DND-41 (cell line): Measurements from ENCODE around the gene THSD7B.

Source experiments
- ATAC-seq: fragments of 200-7000 bp; cut with Tn5 transposase; 3 replicates; pipeline ENCODE4 v1.9.1; 2021; ENCODE audit warnings: low read depth; ENCODE audit not compliant: insufficient read depth
- DNase-seq: peaks from one replicate; pipeline ENCODE4 v3.0.0-alpha.2; 2020
- H2AFZ ChIP-seq: 2 replicates; pipeline ENCODE4 v1.6.0; 2012; ENCODE audit warnings: low read depth, low read length
- H3K27ac ChIP-seq: 2 replicates; pipeline ENCODE4 v1.5.1; 2012; ENCODE audit warnings: low read length, inconsistent platforms
- H3K27me3 ChIP-seq: fragments of 200-600 bp; sonication (generic); 2 replicates; pipeline ENCODE4 v1.6.0; 2012; ENCODE audit warnings: low read length, mild to moderate bottlenecking, inconsistent platforms; ENCODE audit not compliant: insufficient read depth, poor library complexity
- H3K36me3 ChIP-seq: 2 replicates; pipeline ENCODE4 v1.5.1; 2012; ENCODE audit warnings: low read length, inconsistent platforms; ENCODE audit not compliant: insufficient read depth
- H3K4me1 ChIP-seq: 2 replicates; pipeline ENCODE4 v1.5.1; 2012; ENCODE audit warnings: mild to moderate bottlenecking, low read length; ENCODE audit not compliant: insufficient read depth
- H3K4me2 ChIP-seq: 2 replicates; pipeline ENCODE4 v1.6.0; 2012; ENCODE audit warnings: mild to moderate bottlenecking, moderate library complexity, low read length, inconsistent platforms; ENCODE audit not compliant: insufficient read depth
- H3K4me3 ChIP-seq, 2 experiments: fragments of 200-600 bp in 1 of 2; shearing (Covaris generic) in 1 of 2; 2 replicates each; pipeline ENCODE4 v1.5.1; 2012 to 2016; ENCODE audit warnings: inconsistent platforms in 2 of 2, low read length in 2 of 2, mild to moderate bottlenecking in 2 of 2, low read depth in 1 of 2, moderate library complexity in 1 of 2
- H3K79me2 ChIP-seq: 2 replicates; pipeline ENCODE4 v1.6.0; 2012; ENCODE audit warnings: low read length, inconsistent platforms; ENCODE audit not compliant: insufficient read depth
- H3K9ac ChIP-seq: 2 replicates; pipeline ENCODE4 v1.6.0; 2012; ENCODE audit warnings: low read depth, mild to moderate bottlenecking, inconsistent platforms, low read length, moderate library complexity
- H3K9me3 ChIP-seq: 2 replicates; pipeline ENCODE4 v1.5.1; 2012; ENCODE audit warnings: low read length, moderate library complexity, mild to moderate bottlenecking, inconsistent platforms; ENCODE audit not compliant: insufficient read depth, severe bottlenecking
- H4K20me1 ChIP-seq: 2 replicates; pipeline ENCODE4 v1.6.0; 2012; ENCODE audit warnings: low read length; ENCODE audit not compliant: insufficient read depth
- EZH2 ChIP-seq: IDR thresholded peaks from 3 replicates; pipeline ENCODE4 v1.6.1; 2012; ENCODE audit warnings: borderline replicate concordance, low read depth, mild to moderate bottlenecking, moderate library complexity, low read length, inconsistent platforms; ENCODE audit not compliant: severe bottlenecking
- TF ChIP-seq, protein P1 (sequence below): IDR thresholded peaks from 2 replicates; pipeline ENCODE4 v1.5.1; 2012; ENCODE audit warnings: borderline replicate concordance, low read length, moderate library complexity, mild to moderate bottlenecking; ENCODE audit not compliant: poor library complexity, severe bottlenecking; ENCODE audit errors: extremely low read depth

The THSD7B gene

DNA sequence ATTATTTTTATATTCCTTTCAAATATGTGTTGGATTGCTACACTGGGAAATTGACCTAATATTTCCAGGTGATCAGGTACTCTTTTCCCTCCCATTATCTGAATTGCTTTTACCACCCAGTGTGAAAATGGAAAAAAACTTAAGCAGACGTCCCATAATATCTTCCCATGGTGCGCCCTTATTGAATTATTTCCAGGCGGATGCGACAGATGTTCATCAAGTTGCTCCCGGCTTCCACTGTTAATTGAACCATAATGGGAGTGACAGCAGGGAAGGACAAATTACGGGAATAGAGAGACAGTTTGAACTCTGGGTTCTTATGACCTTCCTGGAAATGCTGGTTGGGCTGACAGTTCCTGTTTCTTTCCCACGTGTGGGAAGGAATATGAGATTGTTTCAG, 93.3 kb downstream of the THSD7B start:
- Histone ChIP-seq H3K4me1 (no peaks in the 10 kb centered on the region), H3K27ac (no peak overlapping the region), H3K4me2 (no peak overlapping the region), H4K20me1 (no peaks in the 10 kb centered on the region), H3K27me3 (no peaks in the 10 kb centered on the region), H3K79me2 (no peaks in the 10 kb centered on the region), H3K36me3 (no peaks in the 10 kb centered on the region), H3K9ac (no peak overlapping the region), H2AFZ (no peak overlapping the region), H3K4me3 (no peak overlapping the region), H3K9me3 (no peaks in the 10 kb centered on the region)
- TF ChIP-seq, protein P1, sequence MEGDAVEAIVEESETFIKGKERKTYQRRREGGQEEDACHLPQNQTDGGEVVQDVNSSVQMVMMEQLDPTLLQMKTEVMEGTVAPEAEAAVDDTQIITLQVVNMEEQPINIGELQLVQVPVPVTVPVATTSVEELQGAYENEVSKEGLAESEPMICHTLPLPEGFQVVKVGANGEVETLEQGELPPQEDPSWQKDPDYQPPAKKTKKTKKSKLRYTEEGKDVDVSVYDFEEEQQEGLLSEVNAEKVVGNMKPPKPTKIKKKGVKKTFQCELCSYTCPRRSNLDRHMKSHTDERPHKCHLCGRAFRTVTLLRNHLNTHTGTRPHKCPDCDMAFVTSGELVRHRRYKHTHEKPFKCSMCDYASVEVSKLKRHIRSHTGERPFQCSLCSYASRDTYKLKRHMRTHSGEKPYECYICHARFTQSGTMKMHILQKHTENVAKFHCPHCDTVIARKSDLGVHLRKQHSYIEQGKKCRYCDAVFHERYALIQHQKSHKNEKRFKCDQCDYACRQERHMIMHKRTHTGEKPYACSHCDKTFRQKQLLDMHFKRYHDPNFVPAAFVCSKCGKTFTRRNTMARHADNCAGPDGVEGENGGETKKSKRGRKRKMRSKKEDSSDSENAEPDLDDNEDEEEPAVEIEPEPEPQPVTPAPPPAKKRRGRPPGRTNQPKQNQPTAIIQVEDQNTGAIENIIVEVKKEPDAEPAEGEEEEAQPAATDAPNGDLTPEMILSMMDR = no peak
- no peak for TF ChIP-seq EZH2
- DNase-seq (no peak), ATAC-seq (no peak)

DNA sequence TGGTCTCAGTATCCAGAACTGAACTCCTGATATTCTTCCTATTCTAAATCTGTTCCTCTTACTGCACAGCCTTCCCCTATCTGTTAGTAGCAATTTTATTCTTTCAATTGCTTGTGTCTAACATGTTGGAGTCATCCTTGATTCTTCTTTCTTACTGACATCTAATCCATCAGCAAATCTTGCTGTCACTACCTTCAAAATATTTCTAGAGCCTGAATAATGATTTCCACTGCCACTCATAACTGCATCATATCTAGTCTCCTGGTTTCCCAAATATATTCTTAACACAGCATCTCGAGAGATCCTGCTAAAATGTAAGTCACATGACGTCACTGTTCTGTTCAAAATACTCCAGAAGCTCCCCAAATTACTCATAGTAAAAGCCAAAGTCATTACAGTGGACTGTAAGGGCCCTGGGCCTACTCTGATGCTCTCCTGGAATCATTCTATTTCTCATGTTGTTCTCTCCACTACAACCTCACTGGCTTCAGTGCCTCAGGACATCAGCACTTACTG, 95.2 kb downstream of the THSD7B start:
- no peaks in the 10 kb centered on the region for H3K79me2 ChIP-seq
- no peak for DNase-seq
- no peak overlapping the region for H3K27ac ChIP-seq
- H3K4me3 ChIP-seq = no peak overlapping the region
- no peaks in the 10 kb centered on the region for H3K9me3 ChIP-seq
- no peak overlapping the region for H3K9ac ChIP-seq
- H3K4me1 ChIP-seq = no peaks in the 10 kb centered on the region
- TF ChIP-seq EZH2 = no peak
- TF ChIP-seq, protein P1 = no peak
- no peak overlapping the region for H2AFZ ChIP-seq
- no peak overlapping the region for H3K4me2 ChIP-seq
- no peaks in the 10 kb centered on the region for H3K27me3 ChIP-seq
- H3K36me3 ChIP-seq = no peaks in the 10 kb centered on the region
- no peaks in the 10 kb centered on the region for H4K20me1 ChIP-seq
- ATAC-seq = no peak

DNA sequence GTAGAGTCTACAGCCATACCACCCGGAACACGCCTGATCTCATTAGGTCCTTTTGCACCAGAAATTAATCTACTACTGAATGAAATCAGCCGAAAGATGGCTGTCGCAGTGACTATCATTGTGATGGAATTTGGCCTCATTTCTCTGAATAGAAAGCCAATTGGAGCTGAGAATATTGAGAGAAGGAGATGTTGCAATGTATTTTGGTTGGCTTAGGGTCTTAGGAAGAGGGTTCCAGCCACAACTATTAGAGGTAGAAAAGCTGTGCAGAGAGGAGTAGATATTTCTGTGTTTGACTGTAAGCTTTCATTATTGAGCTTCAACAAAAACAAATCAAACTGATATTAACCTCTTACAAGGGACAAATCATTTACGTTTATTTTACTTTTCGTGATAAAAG, 98.1 kb downstream of the THSD7B start:
- Histone ChIP-seq H3K36me3 (no peaks in the 10 kb centered on the region), H3K4me2 (no peak overlapping the region), H2AFZ (no peak overlapping the region), H4K20me1 (no peaks in the 10 kb centered on the region), H3K79me2 (no peaks in the 10 kb centered on the region), H3K9ac (no peak overlapping the region), H3K27ac (no peak overlapping the region), H3K27me3 (no peaks in the 10 kb centered on the region), H3K9me3 (no peaks in the 10 kb centered on the region), H3K4me1 (no peaks in the 10 kb centered on the region), H3K4me3 (no peak overlapping the region)
- TF ChIP-seq, protein P1 = no peak
- no peak for TF ChIP-seq EZH2
- DNase-seq = no peak
- no peak for ATAC-seq

GRCh38 chr2:136863874-136864273, 98.5 kb downstream of the THSD7B start:
- H3K36me3 ChIP-seq = no peaks in the 10 kb centered on the region

More at GRCh38 chr2:136863874-136864273, 98.5 kb downstream of the THSD7B start:
- H3K4me1 ChIP-seq = no peaks in the 10 kb centered on the region
- no peaks in the 10 kb centered on the region for H3K79me2 ChIP-seq
- H3K4me3 ChIP-seq = no peak overlapping the region
- DNase-seq (no peak), ATAC-seq (no peak)
- no peak overlapping the region for H2AFZ ChIP-seq
- no peak overlapping the region for H3K4me2 ChIP-seq
- TF ChIP-seq, protein P1 = no peak
- no peak for TF ChIP-seq EZH2
- H3K27me3 ChIP-seq = no peaks in the 10 kb centered on the region
- no peaks in the 10 kb centered on the region for H3K9me3 ChIP-seq
- no peaks in the 10 kb centered on the region for H4K20me1 ChIP-seq
- no peak overlapping the region for H3K27ac ChIP-seq
- H3K9ac ChIP-seq = no peak overlapping the region
